ENCODE measurements around the gene ACKR3.
A peak's percentile ranks its signal among the peaks of the same experiment; 100 is the strongest.

The ACKR3 gene

GRCh38 chr2:236600158-236600557 lies 30.5 kb downstream of the ACKR3 start:
- Mint-ChIP-seq H3K27ac (no peak overlapping the region), H3K9me3 (no peaks in the 10 kb centered on the region), H3K4me3 (no peak overlapping the region), H3K4me1 (peaks cover 1% of the 10 kb centered on the region), H3K36me3 (ENCODE audit: low read depth) (no peaks in the 10 kb centered on the region), H3K27me3 (peaks cover 9% of the 10 kb centered on the region)
- ATAC-seq (no peak), DNase-seq (no peak)

GRCh38 chr2:236600892-236601291 lies 31.3 kb downstream of the ACKR3 start:
- H3K9me3 Mint-ChIP-seq, result no peaks in the 10 kb centered on the region

DNA sequence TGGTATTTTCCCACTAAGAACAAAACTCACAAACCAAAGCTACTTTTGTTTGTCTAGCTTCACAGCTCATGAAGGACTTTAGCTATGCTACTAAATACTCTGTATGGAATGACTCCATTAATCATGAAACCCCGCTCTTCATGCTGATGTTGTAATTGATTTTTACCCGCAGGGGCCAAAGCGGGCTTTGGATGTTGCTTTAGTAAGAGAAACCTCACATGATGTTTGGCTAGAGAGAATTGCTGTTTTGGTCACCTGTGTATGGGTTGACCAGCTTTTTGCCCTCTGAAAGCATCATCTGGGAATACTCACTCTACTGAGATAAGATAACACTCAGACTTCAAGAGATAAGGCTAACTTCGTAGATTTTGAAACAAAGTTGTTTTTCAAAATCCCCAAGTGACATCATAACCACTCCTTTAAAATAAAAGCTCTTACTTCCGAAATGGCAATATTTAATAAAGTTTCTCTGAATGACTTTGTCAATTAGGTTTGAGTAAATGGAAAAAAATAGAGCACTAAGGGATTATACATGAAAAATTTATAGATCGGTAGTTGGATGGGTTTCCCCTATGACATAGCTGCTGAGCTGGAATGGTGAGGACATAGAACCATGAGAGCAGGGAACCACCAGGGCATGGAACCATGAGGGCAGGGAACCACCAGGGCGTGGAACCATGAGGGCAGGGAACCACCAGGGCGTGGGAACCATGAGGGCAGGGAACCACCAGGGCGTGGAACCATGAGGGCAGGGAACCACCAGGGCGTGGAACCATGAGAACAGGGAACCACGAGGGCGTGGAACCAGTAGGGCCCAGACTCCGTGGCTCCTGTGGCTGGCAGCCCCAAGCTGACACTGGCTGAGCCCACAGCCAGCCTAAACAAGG lies 31.9 kb downstream of the ACKR3 start:
- ATAC-seq, result no peak
- no peaks in the 10 kb centered on the region for H3K36me3 Mint-ChIP-seq (ENCODE audit: low read depth)

More at GRCh38 chr2:236600892-236601291, 31.3 kb downstream of the ACKR3 start:
- H3K27me3 Mint-ChIP-seq, result peaks cover 15% of the 10 kb centered on the region
- H3K27ac Mint-ChIP-seq, result no peak overlapping the region
- no peaks in the 10 kb centered on the region for H3K36me3 Mint-ChIP-seq (ENCODE audit: low read depth)
- H3K4me3 Mint-ChIP-seq, result no peak overlapping the region
- DNase-seq (no peak), ATAC-seq (no peak)
- H3K4me1 Mint-ChIP-seq, result peaks cover 1% of the 10 kb centered on the region

DNA sequence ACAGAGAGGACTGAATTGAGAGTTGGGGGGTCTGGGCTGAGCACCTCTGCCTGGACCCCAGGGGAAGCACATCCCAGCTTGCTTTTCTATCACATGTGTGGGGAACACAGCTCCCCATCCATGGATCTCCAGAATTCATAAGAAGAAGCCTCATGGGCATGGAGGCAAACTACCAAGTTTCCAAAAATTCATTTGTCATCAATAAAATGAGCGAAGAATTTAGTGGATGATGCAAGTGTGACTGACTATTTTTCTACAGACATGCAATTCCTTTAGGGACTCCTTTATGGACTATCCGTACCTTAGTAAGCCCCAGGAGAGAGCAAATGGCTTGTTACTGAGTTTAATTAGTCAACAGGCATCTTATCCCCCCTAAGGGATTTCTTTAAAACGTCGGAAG lies 33.1 kb downstream of the ACKR3 start:
- no peak for DNase-seq
- Mint-ChIP-seq H3K27me3 (peaks cover 21% of the 10 kb centered on the region), H3K4me3 (no peak overlapping the region), H3K36me3 (ENCODE audit: low read depth) (no peaks in the 10 kb centered on the region), H3K4me1 (peaks cover 1% of the 10 kb centered on the region), H3K27ac (no peak overlapping the region), H3K9me3 (no peaks in the 10 kb centered on the region)
- no peak for ATAC-seq

More for the DNA sequence above, 31.9 kb downstream of the ACKR3 start:
- Mint-ChIP-seq H3K4me3 (no peak overlapping the region), H3K9me3 (no peaks in the 10 kb centered on the region), H3K27ac (no peak overlapping the region), H3K4me1 (peaks cover 1% of the 10 kb centered on the region), H3K27me3 (peaks cover 18% of the 10 kb centered on the region)
- DNase-seq, result no peak

DNA sequence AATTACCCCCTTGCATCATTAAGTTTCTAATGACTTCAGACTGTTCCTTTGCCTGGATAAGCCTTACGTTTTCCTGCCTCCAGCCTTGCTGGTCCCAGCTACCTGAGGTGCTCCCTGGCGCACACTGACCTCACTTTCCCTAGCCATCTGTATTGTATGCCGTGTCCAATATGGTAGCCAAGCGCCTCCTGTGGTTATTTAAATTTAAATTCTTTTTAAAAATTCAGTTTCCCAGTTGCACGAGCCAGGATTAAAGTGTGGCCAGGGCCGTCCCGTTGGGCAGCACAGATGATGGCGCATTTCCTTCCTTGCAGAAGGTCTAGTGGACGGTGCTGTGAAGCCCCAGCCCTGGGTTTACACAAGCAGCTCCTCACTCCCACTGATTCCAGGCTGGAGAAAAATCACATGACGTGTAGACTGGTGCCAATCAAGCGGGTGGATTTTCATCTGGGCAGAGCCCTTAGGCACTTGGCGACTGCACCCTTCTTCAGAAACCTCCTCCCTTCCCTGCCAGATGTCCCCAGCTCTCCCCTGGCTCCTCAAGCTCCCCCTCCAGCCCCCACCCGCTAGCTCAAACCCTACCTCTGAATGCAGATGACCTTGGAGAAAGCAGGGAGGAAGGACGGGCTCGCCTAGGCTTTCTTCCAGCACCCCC lies 33.9 kb downstream of the ACKR3 start:
- H3K36me3 Mint-ChIP-seq (ENCODE audit: low read depth), result no peaks in the 10 kb centered on the region
- H3K4me3 Mint-ChIP-seq, result no peak overlapping the region
- DNase-seq (no peak), ATAC-seq (no peak)
- no peaks in the 10 kb centered on the region for H3K9me3 Mint-ChIP-seq
- H3K4me1 Mint-ChIP-seq, result peaks cover 1% of the 10 kb centered on the region
- no peak overlapping the region for H3K27ac Mint-ChIP-seq
- H3K27me3 Mint-ChIP-seq, result peaks cover 21% of the 10 kb centered on the region

GRCh38 chr2:236604575-236605344 lies 35.1 kb downstream of the ACKR3 start:
- ATAC-seq, result no peak
- Mint-ChIP-seq H3K4me1 (peaks cover 1% of the 10 kb centered on the region), H3K36me3 (ENCODE audit: low read depth) (no peaks in the 10 kb centered on the region), H3K4me3 (no peak overlapping the region), H3K27me3 (peaks cover 22% of the 10 kb centered on the region), H3K9me3 (no peaks in the 10 kb centered on the region), H3K27ac (no peak overlapping the region)
- DNase-seq, result no peak

DNA sequence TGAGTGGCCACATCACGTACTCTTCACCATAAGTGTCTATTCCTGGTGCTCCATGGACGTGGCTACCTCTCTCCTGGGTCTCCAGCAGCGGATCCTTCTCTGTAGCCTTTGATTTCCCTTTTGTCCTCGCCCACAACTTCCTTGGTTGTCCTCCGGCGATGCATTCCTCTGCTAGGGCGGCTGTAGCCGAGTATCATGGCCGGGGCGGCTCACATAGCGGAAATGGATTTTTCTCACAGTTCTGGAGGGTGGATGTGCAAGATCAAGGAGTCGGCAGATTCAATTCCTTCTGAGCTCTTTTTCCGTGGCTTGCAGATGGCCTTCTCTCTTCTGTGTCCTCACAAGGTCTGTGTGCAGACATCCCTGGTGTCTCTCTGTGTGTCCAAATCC lies 35.7 kb downstream of the ACKR3 start:
- H3K9me3 Mint-ChIP-seq, result no peaks in the 10 kb centered on the region
- H3K4me1 Mint-ChIP-seq, result peaks cover 1% of the 10 kb centered on the region
- no peak overlapping the region for H3K27ac Mint-ChIP-seq
- no peak for DNase-seq
- no peaks in the 10 kb centered on the region for H3K36me3 Mint-ChIP-seq (ENCODE audit: low read depth)
- ATAC-seq, result peak; percentile 14
- H3K27me3 Mint-ChIP-seq, result peaks cover 22% of the 10 kb centered on the region
- H3K4me3 Mint-ChIP-seq, result no peak overlapping the region

DNA sequence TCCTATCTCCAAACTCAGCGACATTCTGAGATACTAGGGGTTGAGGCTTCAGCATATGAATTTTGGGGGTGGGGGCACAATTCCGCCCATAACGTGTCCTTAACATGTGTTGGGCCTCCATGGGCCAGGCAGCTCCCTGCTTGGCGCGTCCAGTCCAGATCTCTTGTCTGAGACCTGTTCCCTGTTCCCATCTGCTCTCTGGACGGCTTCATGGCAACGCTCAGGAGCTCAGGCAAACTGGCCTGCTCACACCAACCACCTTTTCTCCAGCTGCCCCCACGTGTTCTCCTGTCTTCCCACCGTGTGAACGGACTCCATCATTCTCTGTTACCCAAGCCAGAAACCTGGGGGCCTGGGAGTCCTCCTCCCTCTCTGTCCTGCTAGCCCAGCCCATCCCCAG lies 36.4 kb downstream of the ACKR3 start:
- H3K9me3 Mint-ChIP-seq, result no peaks in the 10 kb centered on the region
- peaks cover 1% of the 10 kb centered on the region for H3K4me1 Mint-ChIP-seq
- H3K27ac Mint-ChIP-seq, result no peak overlapping the region
- no peak overlapping the region for H3K4me3 Mint-ChIP-seq
- DNase-seq (no peak), ATAC-seq (no peak)
- H3K36me3 Mint-ChIP-seq (ENCODE audit: low read depth), result no peaks in the 10 kb centered on the region
- peaks cover 19% of the 10 kb centered on the region for H3K27me3 Mint-ChIP-seq

GRCh38 chr2:236607471-236608187 lies 38.0 kb downstream of the ACKR3 start:
- no peak for DNase-seq
- Mint-ChIP-seq H3K36me3 (ENCODE audit: low read depth) (no peaks in the 10 kb centered on the region), H3K4me3 (no peak overlapping the region), H3K27me3 (peaks cover 18% of the 10 kb centered on the region), H3K4me1 (peaks cover 1% of the 10 kb centered on the region), H3K27ac (no peak overlapping the region), H3K9me3 (no peaks in the 10 kb centered on the region)
- ATAC-seq, result no peak

DNA sequence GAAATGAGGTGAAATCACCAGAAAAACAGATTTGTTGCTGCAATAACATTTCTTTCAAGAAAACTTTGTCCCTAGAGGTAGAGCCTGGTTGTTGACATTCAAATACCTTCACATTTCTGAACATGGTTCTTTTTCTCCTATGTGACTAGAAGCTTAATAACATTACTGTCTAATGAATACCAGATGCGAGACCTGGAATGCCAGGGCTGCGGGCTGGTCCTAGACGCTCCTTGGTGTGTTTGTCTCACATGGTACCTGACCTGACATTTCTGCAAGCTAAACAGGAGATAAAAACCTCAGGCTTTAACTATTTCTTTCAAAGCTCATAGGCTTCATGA lies 38.5 kb downstream of the ACKR3 start:
- H3K9me3 Mint-ChIP-seq, result no peaks in the 10 kb centered on the region

GRCh38 chr2:236608710-236609109 lies 39.1 kb downstream of the ACKR3 start:
- ATAC-seq, result no peak
- no peak overlapping the region for H3K27ac Mint-ChIP-seq
- H3K36me3 Mint-ChIP-seq (ENCODE audit: low read depth), result no peaks in the 10 kb centered on the region
- H3K9me3 Mint-ChIP-seq, result no peaks in the 10 kb centered on the region
- peaks cover 18% of the 10 kb centered on the region for H3K27me3 Mint-ChIP-seq
- DNase-seq, result no peak
- H3K4me1 Mint-ChIP-seq, result peaks cover 1% of the 10 kb centered on the region
- no peak overlapping the region for H3K4me3 Mint-ChIP-seq

More for the DNA sequence above, 38.5 kb downstream of the ACKR3 start:
- Mint-ChIP-seq H3K36me3 (ENCODE audit: low read depth) (no peaks in the 10 kb centered on the region), H3K27me3 (peaks cover 18% of the 10 kb centered on the region), H3K4me1 (peaks cover 1% of the 10 kb centered on the region), H3K4me3 (no peak overlapping the region), H3K27ac (no peak overlapping the region)
- DNase-seq, result no peak
- ATAC-seq, result no peak

DNA sequence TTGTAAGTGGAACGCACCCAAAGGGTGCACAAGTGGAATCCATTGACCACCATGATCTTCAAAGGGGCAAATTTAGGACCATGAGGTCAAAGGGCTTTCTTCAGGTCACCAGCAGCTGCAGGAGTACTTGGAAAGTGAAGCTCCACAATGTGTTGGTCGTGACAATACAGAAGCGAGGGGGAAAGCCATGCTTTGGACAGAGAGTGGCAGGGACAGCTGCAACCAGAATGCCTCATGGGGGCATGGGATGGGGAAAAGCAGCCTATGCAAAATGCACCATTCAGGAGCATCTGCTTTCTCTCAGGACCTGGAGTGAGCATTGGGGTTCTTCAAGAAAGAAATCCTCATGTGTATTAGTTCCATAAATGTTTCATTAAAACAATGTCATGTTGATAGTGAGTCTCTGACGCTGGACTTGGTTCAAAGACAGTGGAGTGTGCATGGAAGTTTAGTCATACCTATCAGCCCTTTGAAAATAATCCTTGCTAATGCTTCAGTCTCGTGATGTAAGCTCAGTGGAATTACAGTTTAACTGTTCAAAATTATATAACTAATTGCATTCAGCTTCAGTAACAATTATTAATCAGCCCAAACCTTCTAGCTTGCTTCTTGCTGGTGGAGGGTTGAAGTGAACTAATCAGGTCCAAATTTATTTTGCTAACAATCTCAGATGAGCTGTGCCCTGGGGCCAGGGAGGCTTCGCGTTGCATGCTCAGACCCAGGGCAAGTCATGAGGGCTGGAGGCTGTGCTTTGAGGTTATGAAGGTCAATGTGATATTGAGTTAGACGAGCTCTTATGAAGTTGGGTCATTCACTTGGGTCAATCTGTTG lies 41.6 kb downstream of the ACKR3 start:
- DNase-seq (no peak), ATAC-seq (no peak)
- no peaks in the 10 kb centered on the region for H3K4me1 Mint-ChIP-seq
- peaks cover 8% of the 10 kb centered on the region for H3K27me3 Mint-ChIP-seq
- no peaks in the 10 kb centered on the region for H3K9me3 Mint-ChIP-seq
- H3K36me3 Mint-ChIP-seq (ENCODE audit: low read depth), result no peaks in the 10 kb centered on the region
- H3K4me3 Mint-ChIP-seq, result no peak overlapping the region
- H3K27ac Mint-ChIP-seq, result no peak overlapping the region

DNA sequence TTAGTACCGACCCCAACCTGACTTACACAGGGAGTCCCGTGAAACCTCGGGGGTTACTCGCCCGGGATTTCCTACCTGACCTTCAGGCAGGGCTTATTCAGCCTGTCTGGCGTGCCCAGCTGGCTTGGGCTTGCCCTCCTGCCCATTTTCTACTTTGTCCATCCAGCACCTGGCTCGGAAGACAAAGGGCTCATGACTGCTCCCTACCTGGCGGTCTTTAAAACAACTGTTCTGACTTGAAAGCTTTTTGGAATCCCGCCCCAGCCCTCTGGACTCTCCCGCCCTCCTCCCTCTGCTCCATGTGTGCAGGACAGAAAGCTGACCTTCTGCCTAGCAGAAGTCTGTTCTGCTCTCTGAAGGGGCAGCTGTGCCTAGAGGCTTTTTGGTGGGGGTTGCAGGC lies 43.1 kb downstream of the ACKR3 start:
- Mint-ChIP-seq H3K9me3 (no peaks in the 10 kb centered on the region), H3K27ac (no peak overlapping the region), H3K27me3 (peaks cover 1% of the 10 kb centered on the region), H3K36me3 (ENCODE audit: low read depth) (no peaks in the 10 kb centered on the region), H3K4me3 (no peak overlapping the region), H3K4me1 (no peaks in the 10 kb centered on the region)
- ATAC-seq (no peak), DNase-seq (no peak)

DNA sequence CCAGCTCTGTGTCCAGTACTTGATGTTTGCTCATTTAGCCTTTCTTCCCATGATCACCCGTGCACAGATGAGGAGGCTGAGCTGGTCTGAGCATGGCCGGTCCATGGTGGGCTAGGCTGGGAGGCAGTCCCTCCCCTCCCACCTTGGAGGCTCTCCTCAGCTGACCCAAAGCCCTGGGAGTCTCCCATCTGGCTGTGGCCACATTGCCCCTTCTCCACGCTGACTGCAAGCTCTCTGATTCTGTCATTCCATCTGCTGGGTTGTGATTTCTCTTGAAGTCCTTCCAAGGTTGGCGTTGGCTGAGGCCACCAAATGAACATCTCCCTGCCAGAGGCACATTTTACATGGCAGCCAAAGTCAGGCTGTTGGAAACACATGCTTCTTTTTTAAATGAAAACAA lies 44.0 kb downstream of the ACKR3 start:
- Mint-ChIP-seq H3K36me3 (ENCODE audit: low read depth) (no peaks in the 10 kb centered on the region), H3K27me3 (peaks cover 1% of the 10 kb centered on the region), H3K4me1 (no peaks in the 10 kb centered on the region), H3K27ac (no peak overlapping the region), H3K4me3 (no peak overlapping the region), H3K9me3 (no peaks in the 10 kb centered on the region)
- no peak for DNase-seq
- ATAC-seq, result no peak

Data from activated naive CD8-positive, alpha-beta T cell treated with anti-CD3 and anti-CD28 coated beads, Interleukin-2, amount 50 U/mL, for 24 hours (primary cell).